ENCODE results near the gene CDCA7L. TPM values are rescaled to one million over a fixed set of nuclear protein-coding genes. Genes with fewer than 3 reads are reported as not detected.

CDCA7L gene
- total RNA-seq, 2 donors from 2014 or later = 39.5 to 41.1 TPM

DNA sequence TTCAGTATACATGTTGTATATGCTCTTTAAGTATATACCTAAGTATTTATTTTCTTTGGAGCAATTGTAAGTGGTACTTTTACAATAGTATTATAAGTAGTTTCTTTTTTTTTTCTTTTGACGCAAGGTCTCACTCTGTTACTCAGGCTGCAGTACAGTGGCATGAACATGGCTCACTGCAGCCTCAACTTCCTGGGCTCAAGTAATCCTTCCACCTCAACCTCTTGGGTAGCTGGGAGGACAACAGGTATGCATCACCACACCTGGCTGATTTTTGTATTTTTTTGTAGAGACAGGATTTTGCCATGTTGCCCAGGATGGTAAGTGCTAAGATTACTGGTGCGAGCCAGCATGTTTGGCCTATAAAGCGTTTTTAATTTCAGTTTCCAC is 13.7 kb upstream of the CDCA7L start:
- WGBS, 2 experiments (ENCODE audit: insufficient coverage in 1 of 2, insufficient read length in 1 of 2) = 94% methylated on average over 3 of the region's 3 CpGs; no CpG with 5 or more reads in 1 of the 2 experiments
- Mint-ChIP-seq H3K27ac (no peak overlapping the region), H3K27me3 (ENCODE audit: insufficient read depth) (peaks cover 8% of the 10 kb centered on the region), H3K36me3 (ENCODE audit: low read depth) (no peaks in the 10 kb centered on the region), H3K4me3 (no peak overlapping the region), H3K4me1 (peaks cover 16% of the 10 kb centered on the region), H3K9me3 (peaks cover 4% of the 10 kb centered on the region)
- Histone ChIP-seq H3K27me3 (ENCODE audit: control insufficient read depth, insufficient read depth, low read length, poor library complexity, severe bottlenecking) (no peaks in the 10 kb centered on the region), H3K9ac (ENCODE audit: extremely low read depth, low read length, poor library complexity, severe bottlenecking) (no peak overlapping the region), H3K36me3 (ENCODE audit: control insufficient read depth, insufficient read depth, low read length) (no peaks in the 10 kb centered on the region), H3K9me3 (ENCODE audit: control insufficient read depth, low read length) (no peaks in the 10 kb centered on the region), H3K27ac (ENCODE audit: low read depth, low read length) (no peak overlapping the region), H3K4me3 (ENCODE audit: low read length) (no peak overlapping the region), H3K4me1 (ENCODE audit: control insufficient read depth, insufficient read depth, low read length) (peaks cover 4% of the 10 kb centered on the region)
- TF ChIP-seq, protein P1, sequence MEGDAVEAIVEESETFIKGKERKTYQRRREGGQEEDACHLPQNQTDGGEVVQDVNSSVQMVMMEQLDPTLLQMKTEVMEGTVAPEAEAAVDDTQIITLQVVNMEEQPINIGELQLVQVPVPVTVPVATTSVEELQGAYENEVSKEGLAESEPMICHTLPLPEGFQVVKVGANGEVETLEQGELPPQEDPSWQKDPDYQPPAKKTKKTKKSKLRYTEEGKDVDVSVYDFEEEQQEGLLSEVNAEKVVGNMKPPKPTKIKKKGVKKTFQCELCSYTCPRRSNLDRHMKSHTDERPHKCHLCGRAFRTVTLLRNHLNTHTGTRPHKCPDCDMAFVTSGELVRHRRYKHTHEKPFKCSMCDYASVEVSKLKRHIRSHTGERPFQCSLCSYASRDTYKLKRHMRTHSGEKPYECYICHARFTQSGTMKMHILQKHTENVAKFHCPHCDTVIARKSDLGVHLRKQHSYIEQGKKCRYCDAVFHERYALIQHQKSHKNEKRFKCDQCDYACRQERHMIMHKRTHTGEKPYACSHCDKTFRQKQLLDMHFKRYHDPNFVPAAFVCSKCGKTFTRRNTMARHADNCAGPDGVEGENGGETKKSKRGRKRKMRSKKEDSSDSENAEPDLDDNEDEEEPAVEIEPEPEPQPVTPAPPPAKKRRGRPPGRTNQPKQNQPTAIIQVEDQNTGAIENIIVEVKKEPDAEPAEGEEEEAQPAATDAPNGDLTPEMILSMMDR (conservative IDR thresholded peaks at IDR 0.05) = no peak
- no peak for DNase-seq

DNA sequence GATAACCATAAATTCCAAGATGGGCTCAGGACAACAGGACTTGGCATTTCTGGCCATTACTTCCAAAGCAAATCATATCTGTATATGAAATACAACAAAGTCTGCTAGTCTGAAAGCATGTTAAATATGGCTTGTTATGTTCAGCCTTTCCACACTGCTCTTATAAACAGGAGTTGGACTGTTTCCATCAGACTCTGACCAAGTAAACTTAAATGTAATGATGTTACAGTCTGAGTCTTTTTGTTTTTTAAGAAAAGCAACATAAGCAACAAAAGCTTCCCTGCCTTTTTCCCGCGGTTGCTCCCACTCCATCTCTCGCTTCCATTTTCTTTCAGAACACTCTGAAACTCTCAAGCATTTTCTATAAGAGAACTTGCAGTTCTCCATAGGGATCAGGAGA is 8.1 kb upstream of the CDCA7L start:
- Mint-ChIP-seq H3K4me3 (no peak overlapping the region), H3K4me1 (peaks cover 10% of the 10 kb centered on the region), H3K27me3 (ENCODE audit: insufficient read depth) (peaks cover 20% of the 10 kb centered on the region), H3K9me3 (no peaks in the 10 kb centered on the region), H3K36me3 (ENCODE audit: low read depth) (no peaks in the 10 kb centered on the region), H3K27ac (no peak overlapping the region)
- no peak for DNase-seq
- no peak overlapping the region for H3K4me3 ChIP-seq (ENCODE audit: low read length)
- H3K9ac ChIP-seq (ENCODE audit: extremely low read depth, low read length, poor library complexity, severe bottlenecking) = no peak overlapping the region
- H3K27ac ChIP-seq (ENCODE audit: low read depth, low read length) = no peak overlapping the region
- TF ChIP-seq, protein P1 (conservative IDR thresholded peaks at IDR 0.05) = no peak
- no peaks in the 10 kb centered on the region for H3K9me3 ChIP-seq (ENCODE audit: control insufficient read depth, low read length)
- no peaks in the 10 kb centered on the region for H3K27me3 ChIP-seq (ENCODE audit: control insufficient read depth, insufficient read depth, low read length, poor library complexity, severe bottlenecking)
- 91% methylated on average over 3 of the region's 3 CpGs; no CpG with 5 or more reads in 1 of the 2 experiments for WGBS, 2 experiments (ENCODE audit: insufficient coverage in 1 of 2, insufficient read length in 1 of 2)
- no peaks in the 10 kb centered on the region for H3K4me1 ChIP-seq (ENCODE audit: control insufficient read depth, insufficient read depth, low read length)
- no peaks in the 10 kb centered on the region for H3K36me3 ChIP-seq (ENCODE audit: control insufficient read depth, insufficient read depth, low read length)

DNA sequence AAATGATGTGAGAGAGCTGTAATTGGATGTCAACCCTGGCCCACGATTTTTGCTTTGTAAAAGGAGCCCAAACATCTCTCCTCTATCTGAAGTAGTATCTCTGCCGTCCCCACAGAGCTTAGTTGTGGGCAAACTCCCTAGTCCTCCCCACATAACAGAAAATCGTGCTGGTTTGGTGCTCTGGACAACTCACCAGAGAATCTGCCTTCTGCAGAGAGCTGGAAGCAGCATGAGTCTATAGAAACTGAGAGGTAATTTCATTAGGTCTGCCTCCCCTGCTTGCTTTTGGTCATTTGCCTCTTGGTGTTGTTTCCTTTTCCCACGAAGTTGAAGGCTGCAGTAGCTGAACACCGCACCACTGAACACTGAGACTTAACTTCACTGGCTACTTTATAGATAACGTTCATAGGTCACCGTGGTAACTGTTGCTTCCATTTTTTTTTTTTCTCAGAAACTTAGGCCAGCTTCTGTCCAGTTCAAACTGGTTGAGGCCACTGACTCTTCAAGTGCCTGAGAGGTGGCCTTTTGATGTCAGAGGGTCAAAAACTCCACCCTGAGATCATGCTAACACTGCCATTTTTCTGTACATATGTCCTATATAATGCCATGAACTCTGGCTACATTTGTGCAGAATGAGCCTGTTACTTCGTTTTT is 3.3 kb upstream of the CDCA7L start:
- Histone ChIP-seq H3K4me1 (ENCODE audit: control insufficient read depth, insufficient read depth, low read length) (peaks cover 4% of the 10 kb centered on the region), H3K36me3 (ENCODE audit: control insufficient read depth, insufficient read depth, low read length) (no peaks in the 10 kb centered on the region), H3K9me3 (ENCODE audit: control insufficient read depth, low read length) (no peaks in the 10 kb centered on the region), H3K9ac (ENCODE audit: extremely low read depth, low read length, poor library complexity, severe bottlenecking) (no peak overlapping the region), H3K4me3 (ENCODE audit: low read length) (no peak overlapping the region), H3K27me3 (ENCODE audit: control insufficient read depth, insufficient read depth, low read length, poor library complexity, severe bottlenecking) (peaks cover 32% of the 10 kb centered on the region), H3K27ac (ENCODE audit: low read depth, low read length) (no peak overlapping the region)
- no peaks in the 10 kb centered on the region for H3K9me3 Mint-ChIP-seq
- H3K36me3 Mint-ChIP-seq (ENCODE audit: low read depth) = no peaks in the 10 kb centered on the region
- peaks cover 37% of the 10 kb centered on the region for H3K27me3 Mint-ChIP-seq (ENCODE audit: insufficient read depth)
- no peak for DNase-seq
- H3K27ac Mint-ChIP-seq = no peak overlapping the region
- TF ChIP-seq, protein P1 (conservative IDR thresholded peaks at IDR 0.05) = no peak
- H3K4me3 Mint-ChIP-seq = no peak overlapping the region
- peaks cover 39% of the 10 kb centered on the region for H3K4me1 Mint-ChIP-seq
- WGBS, 2 experiments (ENCODE audit: insufficient coverage in 1 of 2, insufficient read length in 1 of 2) = 65 to 70% methylated on average over 6 to 8 of the region's 8 CpGs
